GM21825 (cell line): ENCODE measurements around the gene CLDN12.
"Not testable (repeated sequence)": the region's sequence is repeated elsewhere in the genome, so short reads cannot be mapped to it uniquely, and the experiment has no call there.

Source experiments
- ATAC-seq: cut with Tn5 transposase; IDR thresholded peaks from one replicate; pipeline ENCODE4 v1.9.1; 2021; ENCODE audit warnings: mild to moderate bottlenecking, moderate library complexity; ENCODE audit not compliant: unreplicated experiment

CLDN12 gene

DNA sequence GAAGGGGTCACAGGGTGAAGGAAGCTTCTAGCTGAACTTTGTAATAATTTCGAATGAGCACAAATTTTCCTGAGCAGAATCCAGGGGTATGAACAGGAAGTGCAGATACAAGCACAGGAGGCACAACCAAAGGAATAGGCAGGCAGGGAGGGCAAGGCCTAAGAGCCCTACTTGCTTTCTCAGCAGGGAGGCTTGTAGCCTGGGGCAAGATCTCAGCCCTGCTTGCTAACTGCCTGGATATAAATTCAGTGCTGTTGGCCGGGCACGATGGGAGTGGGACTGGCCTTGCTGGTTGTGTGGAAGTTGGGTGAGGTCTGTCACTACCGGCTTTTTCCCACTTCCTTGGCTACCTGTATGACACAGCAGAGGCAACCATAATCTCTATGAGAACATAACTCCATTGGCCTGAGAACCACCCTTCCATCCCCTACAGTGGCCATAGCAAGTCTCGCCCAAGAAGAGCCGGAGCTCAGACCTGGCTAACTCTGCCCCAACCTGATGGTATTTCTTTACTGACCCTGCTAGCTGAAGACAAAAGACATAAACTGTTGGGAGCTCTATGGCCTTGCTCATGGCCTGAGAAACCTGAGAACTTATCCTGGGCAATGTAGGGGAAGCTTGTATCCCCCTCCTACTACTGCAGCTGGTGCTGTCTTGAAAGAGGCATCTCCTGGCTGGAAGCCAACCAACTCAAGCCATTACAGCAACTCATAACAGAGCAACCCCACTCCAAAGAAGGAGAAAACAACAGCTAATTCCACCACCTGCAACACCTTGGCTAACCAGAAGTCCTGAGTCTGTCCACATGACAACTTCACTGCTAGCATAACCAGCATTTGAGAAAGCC, 27.6 kb downstream of the CLDN12 start:
- no peak for ATAC-seq

DNA sequence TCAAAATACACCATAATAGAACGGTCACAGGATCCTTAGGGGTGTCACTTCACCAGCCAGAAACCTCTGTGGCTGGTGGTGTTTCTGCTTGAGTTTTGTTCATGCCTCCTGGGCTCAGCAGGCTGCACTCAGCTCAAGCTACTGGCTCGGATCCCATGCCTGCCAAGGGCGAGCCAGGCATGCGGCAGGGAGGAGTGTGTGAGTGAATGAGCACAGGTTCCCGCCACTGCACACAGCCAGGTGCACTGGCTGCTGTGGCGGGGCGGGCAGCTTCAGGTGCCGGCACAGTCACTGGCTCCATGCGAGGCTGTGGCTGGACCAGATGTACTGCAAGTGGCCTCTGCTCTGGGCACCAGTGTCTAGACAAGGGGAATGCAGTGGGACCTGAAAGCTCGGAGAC, 29.5 kb downstream of the CLDN12 start:
- no peak for ATAC-seq

DNA sequence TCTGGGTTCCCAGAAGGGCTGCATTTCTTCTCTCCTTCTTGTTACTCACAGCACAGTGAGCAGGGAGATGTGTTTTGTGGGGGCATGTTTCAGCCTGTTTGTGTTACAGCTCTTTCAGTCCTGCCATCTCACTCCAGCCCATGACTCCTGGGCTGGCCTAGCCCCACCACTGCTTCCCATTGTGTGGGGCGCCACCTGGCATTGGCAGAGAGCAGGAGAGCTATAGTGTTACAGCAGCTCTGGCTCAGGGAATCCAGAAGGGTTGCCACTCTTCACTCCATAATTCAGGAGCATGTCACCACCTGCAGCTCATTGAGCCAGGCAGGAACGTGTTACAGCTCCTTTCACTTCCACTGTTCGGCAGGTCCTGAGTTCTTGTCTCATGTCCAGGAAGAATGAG, 30.0 kb downstream of the CLDN12 start:
- no peak for ATAC-seq

DNA sequence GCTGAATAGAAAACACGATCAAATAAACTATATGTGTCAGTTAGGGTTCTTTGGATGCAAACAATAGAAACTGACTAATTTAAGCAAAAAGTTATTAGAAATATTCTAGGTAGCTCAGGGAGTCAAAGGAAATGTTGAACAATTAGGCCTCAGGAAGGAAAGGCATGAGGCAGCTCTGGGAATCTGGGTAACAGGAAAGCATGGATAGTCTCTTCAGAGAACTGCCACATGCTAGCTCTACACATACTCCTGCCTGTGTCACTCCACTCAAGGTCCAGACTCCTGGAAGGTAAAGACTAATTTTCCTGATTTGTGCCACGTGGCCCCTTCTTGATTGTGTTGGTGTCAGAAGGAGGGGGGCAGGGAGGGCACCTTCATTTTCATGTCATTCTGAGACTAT, 42.4 kb downstream of the CLDN12 start:
- ATAC-seq, result no peak

DNA sequence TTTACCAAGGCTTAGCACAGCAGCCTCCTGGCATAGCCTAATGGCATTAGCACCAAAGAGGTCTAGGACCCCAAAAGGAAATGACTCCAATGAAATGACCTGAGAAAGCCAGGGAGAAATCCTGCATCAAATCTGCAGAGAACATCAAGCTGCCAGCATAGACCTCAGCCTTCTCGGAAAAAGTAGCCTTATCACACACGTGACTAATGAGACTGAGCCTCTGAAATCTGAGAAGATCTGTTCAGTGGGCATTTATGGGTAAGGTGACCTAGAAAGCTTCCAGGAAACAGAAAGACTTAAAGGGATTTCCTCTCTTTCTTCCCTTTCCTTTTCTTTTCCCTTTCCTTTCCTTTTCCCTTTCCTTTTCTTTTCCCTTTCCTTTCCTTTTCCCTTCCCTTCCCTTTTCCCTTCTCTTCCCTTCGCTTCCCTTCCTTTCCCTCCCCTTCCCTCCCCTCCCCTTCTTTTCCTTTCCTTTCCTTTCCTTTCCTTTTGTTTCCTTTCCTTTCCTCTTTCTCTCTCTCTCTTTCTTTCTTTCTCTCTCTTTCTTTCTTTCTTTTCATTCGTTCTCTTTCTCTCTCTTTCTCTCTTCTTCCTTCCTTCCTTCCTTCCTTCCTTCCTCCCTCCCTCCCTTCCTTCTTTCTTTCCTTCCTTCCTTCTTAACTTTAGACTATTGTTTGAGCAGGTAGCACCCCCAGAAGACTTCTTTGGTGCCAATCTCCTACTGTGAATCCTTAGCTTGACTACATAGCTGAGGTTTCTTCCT, 43.1 kb downstream of the CLDN12 start:
- ATAC-seq, result no peak

DNA sequence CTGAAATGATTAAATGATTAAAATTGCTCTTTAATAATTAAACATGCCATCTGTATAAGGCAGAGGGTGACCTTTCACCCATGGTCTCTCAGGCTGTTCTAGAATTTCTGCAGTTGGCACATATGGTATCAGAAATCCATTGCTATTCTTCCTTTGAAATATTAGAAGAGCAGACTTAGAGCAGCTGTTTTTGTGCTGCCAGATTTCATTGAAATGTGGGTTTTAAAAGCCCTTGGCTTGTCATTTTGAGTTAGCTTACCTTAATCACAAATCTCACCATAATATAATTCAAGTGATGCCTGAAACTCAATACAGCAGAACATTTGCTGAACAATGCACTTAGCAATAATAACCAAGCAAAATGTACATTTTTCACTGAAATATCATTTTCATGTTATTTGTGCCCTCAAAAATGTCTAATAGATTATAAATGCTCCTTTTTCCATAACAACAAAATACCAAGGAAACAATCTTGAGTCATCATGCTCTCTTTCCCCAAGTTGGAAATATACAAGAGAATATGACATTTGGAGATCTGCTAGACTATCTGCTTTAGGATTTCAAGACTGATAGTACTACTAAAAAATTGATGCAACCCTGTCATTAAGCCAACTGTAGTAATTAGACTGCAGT, 50.1 kb downstream of the CLDN12 start:
- ATAC-seq, result no peak

DNA sequence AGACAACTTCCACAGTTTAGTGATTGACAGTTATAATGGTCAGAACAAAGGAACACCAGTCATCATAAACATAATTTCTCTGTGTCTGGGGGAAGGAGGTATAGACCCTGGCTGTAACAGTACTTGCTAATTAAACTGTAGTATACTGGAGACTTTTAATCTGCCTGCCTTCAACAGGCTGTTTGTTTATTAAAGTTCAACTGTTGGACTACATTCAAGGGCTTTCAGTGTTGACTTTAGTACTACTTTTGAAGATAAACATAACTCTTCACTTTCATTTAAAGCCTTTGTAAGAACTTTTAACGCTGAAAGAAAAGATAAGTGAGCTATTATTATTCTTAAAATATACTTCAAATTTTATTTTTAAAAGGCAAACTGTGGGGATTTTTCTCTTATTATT, 50.7 kb downstream of the CLDN12 start:
- no peak for ATAC-seq

DNA sequence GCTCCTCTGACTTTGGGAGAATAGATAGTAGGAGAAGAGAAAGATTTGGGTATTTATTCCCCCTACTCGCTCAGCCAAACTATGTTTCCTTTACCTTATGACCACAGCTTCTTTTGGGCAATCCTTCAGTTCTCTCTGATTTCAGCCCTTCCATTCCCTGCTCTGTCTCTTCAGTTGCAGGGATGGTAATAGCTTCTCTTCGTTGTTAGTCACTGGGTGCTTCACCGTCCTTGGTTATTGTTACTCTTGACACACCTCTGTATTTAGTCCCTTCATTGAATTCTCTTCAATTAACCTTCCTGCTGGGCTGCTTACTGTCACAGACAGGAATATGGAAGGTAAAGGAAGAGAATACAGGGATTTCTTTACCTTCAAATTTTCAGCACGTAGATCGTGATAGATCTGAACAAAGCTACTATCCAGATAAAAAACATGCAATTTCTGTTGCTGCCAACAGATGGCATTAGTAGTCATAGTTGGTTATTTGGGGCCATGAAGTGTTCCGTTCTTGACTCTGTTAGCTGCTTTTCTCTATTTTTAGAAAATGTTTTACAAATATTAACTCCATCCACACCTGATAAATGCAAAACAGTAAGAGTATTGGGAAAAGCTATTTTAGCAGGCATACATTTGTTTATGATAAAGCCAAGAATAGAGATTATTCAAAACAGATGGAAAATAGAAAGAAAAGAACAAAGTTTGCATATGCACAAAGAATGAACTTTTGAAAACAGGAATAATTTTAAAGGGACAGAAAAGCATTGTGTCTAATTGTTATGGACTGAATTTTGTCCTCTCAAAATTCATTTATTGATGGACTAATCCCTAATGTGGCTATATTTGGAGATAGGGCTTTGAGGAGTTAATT, 52.1 kb downstream of the CLDN12 start:
- ATAC-seq, result peak; percentile 87

DNA sequence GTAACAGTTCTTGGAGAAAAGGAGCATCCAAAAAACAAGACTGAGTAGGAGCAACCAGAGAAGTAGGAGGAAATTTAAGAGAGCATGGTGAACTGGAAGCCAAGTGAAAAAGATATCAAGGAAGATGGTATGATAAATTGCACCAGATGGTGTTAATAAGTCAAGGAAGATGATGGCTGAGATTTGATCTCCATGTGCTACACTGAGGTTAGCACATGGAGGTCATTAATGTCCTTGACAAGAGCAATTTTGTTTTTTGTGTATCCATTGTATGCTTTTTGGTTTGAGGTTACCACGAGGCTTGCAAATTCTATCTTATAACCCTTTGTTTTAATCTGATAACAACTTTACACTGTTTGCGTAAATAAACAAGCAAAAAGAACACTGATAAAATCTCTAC, 54.8 kb downstream of the CLDN12 start:
- ATAC-seq, result no peak

DNA sequence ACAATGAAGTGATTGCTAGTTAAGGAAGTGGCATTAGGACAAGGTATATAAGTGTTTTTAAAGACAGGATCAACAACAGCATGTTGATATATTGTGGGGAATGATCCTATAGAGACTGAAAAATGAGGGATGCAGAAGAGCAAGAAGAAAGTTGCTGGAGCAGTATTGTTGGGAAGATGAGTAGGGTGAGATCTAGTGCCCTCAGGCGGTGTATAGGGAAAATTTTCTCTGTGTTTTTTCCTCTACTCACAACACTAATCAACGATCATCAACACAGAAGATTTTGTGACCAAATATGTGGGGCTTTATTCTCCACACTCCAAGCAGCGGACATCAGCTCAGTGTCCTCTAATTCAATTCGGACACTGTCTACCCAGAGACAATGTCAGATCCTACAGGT, 56.6 kb downstream of the CLDN12 start:
- ATAC-seq, result no peak

DNA sequence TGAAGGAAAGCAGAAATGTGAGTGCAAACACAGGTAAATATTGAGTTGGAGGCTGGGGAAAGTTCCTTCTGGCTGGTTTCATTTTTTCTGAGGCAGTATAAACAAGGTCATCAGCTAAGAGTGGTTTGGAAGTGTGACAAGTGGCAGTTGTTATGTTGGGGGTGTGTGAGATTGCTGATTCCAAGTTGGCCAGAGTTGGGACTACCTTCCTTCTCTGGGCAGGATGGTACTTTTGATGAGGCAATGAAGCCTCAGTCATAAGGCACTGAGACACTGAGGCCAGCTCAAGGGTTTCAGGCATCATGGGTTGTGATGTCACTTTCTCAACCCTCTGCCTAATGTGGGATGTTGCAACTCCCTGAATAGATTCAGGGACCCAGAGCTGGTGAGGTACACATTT, 58.0 kb downstream of the CLDN12 start:
- no peak for ATAC-seq

DNA sequence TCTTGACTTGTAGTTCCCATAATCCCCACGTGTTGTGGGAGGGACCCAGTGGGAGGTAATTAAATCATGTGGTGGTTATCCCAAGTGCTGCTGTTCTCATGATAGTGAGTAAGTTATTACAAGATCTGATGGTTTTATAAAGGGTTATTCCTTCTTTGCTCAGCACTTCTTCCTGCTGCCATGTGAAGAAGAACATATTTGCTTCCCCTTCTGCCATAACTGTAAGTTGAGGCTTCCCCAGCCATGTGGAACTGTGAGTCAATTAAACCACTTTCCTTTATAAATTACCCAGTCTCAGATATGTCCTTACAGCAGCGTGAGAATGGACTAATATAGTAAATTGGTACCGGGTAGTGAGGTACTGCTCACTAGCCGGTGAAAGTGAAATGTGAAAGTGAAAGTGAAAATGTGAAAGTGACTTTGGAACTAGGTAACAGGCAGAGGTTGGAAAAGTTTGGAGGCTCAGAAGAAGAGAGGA, 59.9 kb downstream of the CLDN12 start:
- ATAC-seq, result not testable (repeated sequence)
